ENCODE results near the gene CERS6.

CERS6 gene

GRCh38 chr2:168592181-168592831 lies 136.2 kb downstream of the CERS6 start:
- Histone ChIP-seq H3K27ac (no peak overlapping the region), H3K36me3 (no peaks in the 10 kb centered on the region), H3K4me3 (ENCODE audit: low read depth, low read length) (no peak overlapping the region), H3K27me3 (ENCODE audit: insufficient read depth, low read depth, severe bottlenecking) (no peaks in the 10 kb centered on the region), H3K9me3 (ENCODE audit: severe bottlenecking) (no peaks in the 10 kb centered on the region)
- peak; percentile 17 for DNase-seq
- TF ChIP-seq, protein P1, sequence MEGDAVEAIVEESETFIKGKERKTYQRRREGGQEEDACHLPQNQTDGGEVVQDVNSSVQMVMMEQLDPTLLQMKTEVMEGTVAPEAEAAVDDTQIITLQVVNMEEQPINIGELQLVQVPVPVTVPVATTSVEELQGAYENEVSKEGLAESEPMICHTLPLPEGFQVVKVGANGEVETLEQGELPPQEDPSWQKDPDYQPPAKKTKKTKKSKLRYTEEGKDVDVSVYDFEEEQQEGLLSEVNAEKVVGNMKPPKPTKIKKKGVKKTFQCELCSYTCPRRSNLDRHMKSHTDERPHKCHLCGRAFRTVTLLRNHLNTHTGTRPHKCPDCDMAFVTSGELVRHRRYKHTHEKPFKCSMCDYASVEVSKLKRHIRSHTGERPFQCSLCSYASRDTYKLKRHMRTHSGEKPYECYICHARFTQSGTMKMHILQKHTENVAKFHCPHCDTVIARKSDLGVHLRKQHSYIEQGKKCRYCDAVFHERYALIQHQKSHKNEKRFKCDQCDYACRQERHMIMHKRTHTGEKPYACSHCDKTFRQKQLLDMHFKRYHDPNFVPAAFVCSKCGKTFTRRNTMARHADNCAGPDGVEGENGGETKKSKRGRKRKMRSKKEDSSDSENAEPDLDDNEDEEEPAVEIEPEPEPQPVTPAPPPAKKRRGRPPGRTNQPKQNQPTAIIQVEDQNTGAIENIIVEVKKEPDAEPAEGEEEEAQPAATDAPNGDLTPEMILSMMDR (IDR thresholded peaks at IDR 0.05; ENCODE audit: low read depth, low read length): no peak

DNA sequence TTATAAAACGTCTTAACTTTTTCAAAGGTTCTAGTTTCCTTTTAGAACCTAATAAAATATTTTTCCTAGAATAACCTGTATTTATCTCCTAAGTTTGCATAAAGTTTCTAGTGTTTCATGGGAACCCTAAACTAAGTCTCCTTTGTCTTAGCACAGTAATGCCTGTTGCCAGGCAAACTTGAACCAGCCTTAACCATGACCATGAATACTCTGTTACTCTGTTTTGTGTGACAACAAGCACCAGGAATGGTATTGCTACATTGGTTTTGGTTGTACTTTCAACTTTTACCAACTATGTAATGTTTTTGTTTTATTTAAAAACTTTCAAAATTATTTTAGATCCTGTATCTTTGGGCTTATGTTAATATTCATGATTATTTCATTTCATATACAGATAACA lies 137.6 kb downstream of the CERS6 start:
- no peaks in the 10 kb centered on the region for H3K9me3 ChIP-seq (ENCODE audit: severe bottlenecking)
- TF ChIP-seq, protein P1 (IDR thresholded peaks at IDR 0.05; ENCODE audit: low read depth, low read length): no peak
- DNase-seq: no peak
- no peak overlapping the region for H3K4me3 ChIP-seq (ENCODE audit: low read depth, low read length)
- no peaks in the 10 kb centered on the region for H3K36me3 ChIP-seq
- H3K27me3 ChIP-seq (ENCODE audit: insufficient read depth, low read depth, severe bottlenecking): no peaks in the 10 kb centered on the region
- no peak overlapping the region for H3K27ac ChIP-seq

DNA sequence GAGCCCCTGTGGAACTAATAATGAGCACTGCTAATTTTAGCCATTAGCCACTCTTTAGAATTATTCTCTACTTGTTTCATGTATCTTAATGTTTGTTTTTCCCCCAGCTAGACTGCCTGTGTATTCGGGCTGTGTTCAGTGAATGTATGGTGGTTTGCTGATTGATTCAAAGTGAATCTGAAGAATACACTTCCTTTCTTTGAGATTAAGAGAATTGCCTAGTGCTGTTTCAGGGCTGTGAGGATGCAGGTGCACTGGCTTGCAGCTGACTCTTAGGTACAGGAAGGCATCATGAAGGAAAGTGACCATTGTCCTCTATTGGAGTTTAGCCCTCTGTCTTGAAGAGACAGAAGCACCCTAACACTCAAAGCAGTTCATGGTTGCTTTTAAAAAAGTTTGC lies 138.7 kb downstream of the CERS6 start:
- DNase-seq: no peak
- Histone ChIP-seq H3K36me3 (no peaks in the 10 kb centered on the region), H3K9me3 (ENCODE audit: severe bottlenecking) (no peaks in the 10 kb centered on the region), H3K4me3 (ENCODE audit: low read depth, low read length) (no peak overlapping the region), H3K27me3 (ENCODE audit: insufficient read depth, low read depth, severe bottlenecking) (no peaks in the 10 kb centered on the region), H3K27ac (no peak overlapping the region)
- TF ChIP-seq, protein P1 (IDR thresholded peaks at IDR 0.05; ENCODE audit: low read depth, low read length): no peak

DNA sequence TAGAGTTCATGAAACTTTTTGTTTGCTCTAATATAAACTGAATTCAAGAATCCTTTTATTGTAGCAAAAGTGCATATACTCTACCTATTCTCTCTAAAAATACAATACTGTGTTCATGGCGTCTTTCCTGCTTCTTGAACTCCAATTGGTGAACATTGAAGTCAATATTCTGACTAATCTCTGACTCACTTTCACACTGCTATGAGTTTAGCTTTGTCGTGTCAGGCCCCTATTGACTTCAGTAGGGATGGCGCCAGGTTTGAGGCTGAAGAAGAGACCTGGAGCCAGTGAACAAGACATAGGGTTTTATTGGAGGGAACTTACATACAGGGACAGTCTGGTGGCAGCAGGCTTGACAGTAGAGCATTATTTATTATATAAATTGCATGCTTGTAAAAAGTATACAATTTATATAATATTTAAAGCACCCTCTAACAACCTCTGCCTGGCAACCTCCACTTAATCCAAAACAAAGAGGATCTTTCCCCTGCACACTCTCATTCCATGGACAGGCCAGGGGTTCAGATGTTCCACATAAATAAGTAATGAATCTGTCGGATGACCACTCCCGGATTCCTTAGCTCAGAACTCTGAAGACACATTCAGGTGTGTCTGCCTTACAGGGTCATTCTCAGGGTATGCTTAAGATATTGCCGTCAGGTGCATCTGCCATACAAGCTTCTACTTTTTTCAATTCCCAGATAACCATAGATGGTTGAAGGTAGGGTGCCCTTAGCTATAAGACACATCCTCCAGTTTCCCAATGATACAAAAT lies 141.0 kb downstream of the CERS6 start:
- Histone ChIP-seq H3K9me3 (ENCODE audit: severe bottlenecking) (no peaks in the 10 kb centered on the region), H3K27me3 (ENCODE audit: insufficient read depth, low read depth, severe bottlenecking) (no peaks in the 10 kb centered on the region), H3K4me3 (ENCODE audit: low read depth, low read length) (no peak overlapping the region), H3K36me3 (no peaks in the 10 kb centered on the region), H3K27ac (no peak overlapping the region)
- TF ChIP-seq, protein P1 (IDR thresholded peaks at IDR 0.05; ENCODE audit: low read depth, low read length): no peak
- no peak for DNase-seq

DNA sequence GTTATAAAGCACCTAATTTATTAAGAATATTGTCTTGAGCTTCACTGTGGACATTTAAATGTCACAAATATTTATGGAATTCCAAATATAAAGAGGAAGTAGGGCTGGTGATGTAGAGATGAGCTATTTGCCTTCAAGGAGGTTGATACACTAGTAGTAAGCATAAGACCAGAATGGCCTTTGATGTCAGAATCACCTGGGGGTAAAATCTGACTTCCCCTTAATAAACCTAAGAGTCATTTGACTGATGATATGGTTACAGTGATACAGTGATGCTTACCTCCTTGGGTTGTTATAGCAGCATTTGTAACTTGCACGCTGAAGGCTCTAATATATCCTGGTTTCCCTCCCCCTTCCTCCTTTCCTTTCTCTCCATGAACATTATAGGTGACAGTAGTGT lies 143.7 kb downstream of the CERS6 start:
- Histone ChIP-seq H3K4me3 (ENCODE audit: low read depth, low read length) (no peak overlapping the region), H3K9me3 (ENCODE audit: severe bottlenecking) (no peaks in the 10 kb centered on the region), H3K36me3 (no peaks in the 10 kb centered on the region), H3K27ac (no peak overlapping the region), H3K27me3 (ENCODE audit: insufficient read depth, low read depth, severe bottlenecking) (no peaks in the 10 kb centered on the region)
- DNase-seq: no peak
- TF ChIP-seq, protein P1 (IDR thresholded peaks at IDR 0.05; ENCODE audit: low read depth, low read length): no peak
